ENCODE results near the gene ABCA12.

ABCA12 gene

GRCh38 chr2:215120401-215120800 is 18.0 kb downstream of the ABCA12 start:
- no peak for DNase-seq (ENCODE audit: low read depth, low spot score)

GRCh38 chr2:215119847-215120246 is 18.6 kb downstream of the ABCA12 start:
- DNase-seq (ENCODE audit: low read depth, low spot score), result no peak

- no peak for DNase-seq (ENCODE audit: low read depth, low spot score)
Observed at GRCh38 chr2:215110918-215111317, 27.5 kb downstream of the ABCA12 start.

GRCh38 chr2:215107216-215108056 is 31.0 kb downstream of the ABCA12 start:
- DNase-seq (ENCODE audit: low read depth, low spot score), result no peak

GRCh38 chr2:215105607-215106354 is 32.6 kb downstream of the ABCA12 start:
- DNase-seq (ENCODE audit: low read depth, low spot score), result no peak

- no peak for DNase-seq (ENCODE audit: low read depth, low spot score)
Observed at GRCh38 chr2:215104226-215104625, 34.2 kb downstream of the ABCA12 start.

- DNase-seq (ENCODE audit: low read depth, low spot score), result no peak
Observed at GRCh38 chr2:215098875-215099274, 39.6 kb downstream of the ABCA12 start.

GRCh38 chr2:215084080-215084479 is 54.3 kb downstream of the ABCA12 start:
- DNase-seq (ENCODE audit: low read depth, low spot score), result no peak

- DNase-seq (ENCODE audit: low read depth, low spot score), result no peak
Observed at GRCh38 chr2:215083146-215083545, 55.3 kb downstream of the ABCA12 start.

- no peak for DNase-seq (ENCODE audit: low read depth, low spot score)
Observed at GRCh38 chr2:215082446-215082845, 56.0 kb downstream of the ABCA12 start.

- DNase-seq (ENCODE audit: low read depth, low spot score), result no peak
Observed at GRCh38 chr2:215080545-215080944, 57.9 kb downstream of the ABCA12 start.

GRCh38 chr2:215071676-215072075 is 66.8 kb downstream of the ABCA12 start:
- DNase-seq (ENCODE audit: low read depth, low spot score), result no peak

- DNase-seq (ENCODE audit: low read depth, low spot score), result no peak
Observed at GRCh38 chr2:215068399-215068798, 70.0 kb downstream of the ABCA12 start.

GRCh38 chr2:215066124-215066523 is 72.3 kb downstream of the ABCA12 start:
- DNase-seq (ENCODE audit: low read depth, low spot score), result no peak

GRCh38 chr2:215063526-215063925 is 74.9 kb downstream of the ABCA12 start:
- no peak for DNase-seq (ENCODE audit: low read depth, low spot score)

GRCh38 chr2:215060861-215061536 is 77.4 kb downstream of the ABCA12 start:
- no peak for DNase-seq (ENCODE audit: low read depth, low spot score)

GRCh38 chr2:215059724-215060123 is 78.7 kb downstream of the ABCA12 start:
- no peak for DNase-seq (ENCODE audit: low read depth, low spot score)

GRCh38 chr2:215055891-215056290 is 82.5 kb downstream of the ABCA12 start:
- DNase-seq (ENCODE audit: low read depth, low spot score), result no peak

- DNase-seq (ENCODE audit: low read depth, low spot score), result no peak
Observed at GRCh38 chr2:215052810-215053209, 85.6 kb downstream of the ABCA12 start.

GRCh38 chr2:215052404-215052803 is 86.0 kb downstream of the ABCA12 start:
- DNase-seq (ENCODE audit: low read depth, low spot score), result no peak

GRCh38 chr2:215049341-215049740 is 89.1 kb downstream of the ABCA12 start:
- no peak for DNase-seq (ENCODE audit: low read depth, low spot score)

- DNase-seq (ENCODE audit: low read depth, low spot score), result no peak
Observed at GRCh38 chr2:215038421-215038820, 100.0 kb downstream of the ABCA12 start.
